ENCODE data around the gene PPP2R3B.

PPP2R3B gene

DNA sequence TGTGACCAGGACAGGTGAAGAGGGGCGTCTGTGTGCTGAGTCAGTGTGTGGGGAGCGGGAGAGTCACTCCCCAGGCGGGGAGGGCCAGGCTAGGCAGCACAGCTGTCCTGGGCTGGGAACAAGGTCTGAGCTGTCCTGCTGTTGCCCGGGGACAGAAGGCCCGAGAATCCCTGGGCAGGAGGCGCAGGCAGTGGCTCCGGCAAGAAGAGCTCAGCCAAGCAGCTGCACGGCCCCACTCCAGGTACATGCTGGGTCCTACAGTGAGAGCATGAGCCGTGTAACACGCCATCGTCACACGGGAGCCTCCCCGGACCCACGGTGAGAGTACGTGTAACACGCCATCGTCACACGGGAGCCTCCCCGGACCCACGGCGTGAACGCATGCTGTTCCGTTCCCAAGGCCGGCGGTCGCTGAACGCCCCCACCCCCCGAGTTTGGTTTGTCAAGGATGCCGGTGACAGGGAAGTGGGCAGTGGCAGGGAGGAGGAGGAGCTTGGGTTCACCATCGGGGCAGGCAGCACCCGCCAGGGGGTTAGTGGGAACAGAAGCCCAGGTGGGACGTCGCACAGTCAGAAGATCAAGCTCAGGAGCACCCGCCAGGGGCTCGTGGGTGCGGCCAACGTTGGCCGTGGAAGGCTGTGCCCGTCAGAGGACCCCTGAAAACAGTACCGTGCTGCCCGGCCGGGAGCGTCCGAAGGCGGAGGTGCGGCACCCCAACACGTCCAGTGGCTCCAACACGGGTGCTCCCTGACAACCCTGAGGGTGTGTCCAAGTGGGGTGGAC is 15.6 kb downstream of the PPP2R3B start:
- no peak for TF ChIP-seq POLR2A (IDR thresholded peaks at IDR 0.05; ENCODE audit: extremely low read depth, insufficient read length)
- TF ChIP-seq MYC (IDR thresholded peaks at IDR 0.05; ENCODE audit: low read depth, low read length): no peak
- no peak for TF ChIP-seq MAX (IDR thresholded peaks at IDR 0.05; ENCODE audit: low read depth, low read length)
- TF ChIP-seq, protein P1, sequence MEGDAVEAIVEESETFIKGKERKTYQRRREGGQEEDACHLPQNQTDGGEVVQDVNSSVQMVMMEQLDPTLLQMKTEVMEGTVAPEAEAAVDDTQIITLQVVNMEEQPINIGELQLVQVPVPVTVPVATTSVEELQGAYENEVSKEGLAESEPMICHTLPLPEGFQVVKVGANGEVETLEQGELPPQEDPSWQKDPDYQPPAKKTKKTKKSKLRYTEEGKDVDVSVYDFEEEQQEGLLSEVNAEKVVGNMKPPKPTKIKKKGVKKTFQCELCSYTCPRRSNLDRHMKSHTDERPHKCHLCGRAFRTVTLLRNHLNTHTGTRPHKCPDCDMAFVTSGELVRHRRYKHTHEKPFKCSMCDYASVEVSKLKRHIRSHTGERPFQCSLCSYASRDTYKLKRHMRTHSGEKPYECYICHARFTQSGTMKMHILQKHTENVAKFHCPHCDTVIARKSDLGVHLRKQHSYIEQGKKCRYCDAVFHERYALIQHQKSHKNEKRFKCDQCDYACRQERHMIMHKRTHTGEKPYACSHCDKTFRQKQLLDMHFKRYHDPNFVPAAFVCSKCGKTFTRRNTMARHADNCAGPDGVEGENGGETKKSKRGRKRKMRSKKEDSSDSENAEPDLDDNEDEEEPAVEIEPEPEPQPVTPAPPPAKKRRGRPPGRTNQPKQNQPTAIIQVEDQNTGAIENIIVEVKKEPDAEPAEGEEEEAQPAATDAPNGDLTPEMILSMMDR (IDR thresholded peaks at IDR 0.05; ENCODE audit: low read depth, low read length): no peak
- DNase-seq (ENCODE audit: low read depth): no peak

GRCh38 chrX:370244-370962 is 16.3 kb downstream of the PPP2R3B start:
- DNase-seq (ENCODE audit: low read depth): no peak
- TF ChIP-seq, protein P1 (IDR thresholded peaks at IDR 0.05; ENCODE audit: low read depth, low read length): no peak
- no peak for TF ChIP-seq MAX (IDR thresholded peaks at IDR 0.05; ENCODE audit: low read depth, low read length)
- TF ChIP-seq MYC (IDR thresholded peaks at IDR 0.05; ENCODE audit: low read depth, low read length): no peak
- no peak for TF ChIP-seq POLR2A (IDR thresholded peaks at IDR 0.05; ENCODE audit: extremely low read depth, insufficient read length)
- H3K4me3 ChIP-seq (ENCODE audit: low read depth, low read length): no peak overlapping the region

More for the DNA sequence above, 15.6 kb downstream of the PPP2R3B start:
- no peak overlapping the region for H3K4me3 ChIP-seq (ENCODE audit: low read depth, low read length)

- TF ChIP-seq MAX (IDR thresholded peaks at IDR 0.05; ENCODE audit: low read depth, low read length): no peak
- no peak for TF ChIP-seq POLR2A (IDR thresholded peaks at IDR 0.05; ENCODE audit: extremely low read depth, insufficient read length)
- no peak for TF ChIP-seq MYC (IDR thresholded peaks at IDR 0.05; ENCODE audit: low read depth, low read length)
- TF ChIP-seq, protein P1 (IDR thresholded peaks at IDR 0.05; ENCODE audit: low read depth, low read length): no peak
- no peak overlapping the region for H3K4me3 ChIP-seq (ENCODE audit: low read depth, low read length)
- no peak for DNase-seq (ENCODE audit: low read depth)
Observed at GRCh38 chrX:369563-370101, 17.1 kb downstream of the PPP2R3B start.

DNA sequence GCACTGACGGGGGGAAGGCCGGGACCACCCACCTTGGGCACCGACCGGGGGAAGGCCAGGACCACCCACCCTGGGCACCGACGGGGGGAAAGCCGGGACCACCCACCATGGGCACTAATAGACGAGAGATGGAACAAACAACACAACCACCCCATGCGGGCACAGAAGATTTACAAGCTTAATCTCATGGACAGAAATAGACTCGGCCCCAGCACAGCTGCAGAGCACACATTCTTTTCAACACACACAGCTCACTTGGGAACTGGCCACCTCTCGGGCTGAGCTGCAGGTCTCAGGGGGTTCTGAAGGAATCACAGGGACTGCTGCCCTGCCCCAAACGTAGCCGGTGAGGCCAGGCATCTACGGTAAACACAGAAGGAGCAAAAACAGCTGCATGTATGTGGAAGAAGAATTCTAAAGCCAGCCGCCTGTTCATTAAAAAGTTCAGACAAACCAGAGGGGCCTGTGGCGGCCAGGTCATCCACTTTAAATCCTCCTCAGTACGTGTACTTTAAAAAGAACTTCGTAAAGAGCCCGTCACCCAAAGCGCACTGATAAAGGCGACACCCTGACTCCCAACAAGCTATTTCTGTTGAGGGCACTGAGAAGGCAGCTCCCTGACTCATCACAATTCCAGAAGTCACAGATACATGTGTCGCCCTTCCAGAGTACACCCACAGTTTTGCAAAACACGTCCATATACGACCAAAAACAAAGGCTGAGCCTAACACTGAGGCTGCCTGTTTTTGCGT is 17.7 kb downstream of the PPP2R3B start:
- no peak overlapping the region for H3K4me3 ChIP-seq (ENCODE audit: low read depth, low read length)
- peak; percentile 19 for DNase-seq (ENCODE audit: low read depth)
- no peak for TF ChIP-seq MYC (IDR thresholded peaks at IDR 0.05; ENCODE audit: low read depth, low read length)

GRCh38 chrX:367866-368265 is 18.8 kb downstream of the PPP2R3B start:
- no peak overlapping the region for H3K4me3 ChIP-seq (ENCODE audit: low read depth, low read length)
- TF ChIP-seq POLR2A (IDR thresholded peaks at IDR 0.05; ENCODE audit: extremely low read depth, insufficient read length) (no peak), MAX (IDR thresholded peaks at IDR 0.05; ENCODE audit: low read depth, low read length) (no peak)
- DNase-seq (ENCODE audit: low read depth): no peak

DNA sequence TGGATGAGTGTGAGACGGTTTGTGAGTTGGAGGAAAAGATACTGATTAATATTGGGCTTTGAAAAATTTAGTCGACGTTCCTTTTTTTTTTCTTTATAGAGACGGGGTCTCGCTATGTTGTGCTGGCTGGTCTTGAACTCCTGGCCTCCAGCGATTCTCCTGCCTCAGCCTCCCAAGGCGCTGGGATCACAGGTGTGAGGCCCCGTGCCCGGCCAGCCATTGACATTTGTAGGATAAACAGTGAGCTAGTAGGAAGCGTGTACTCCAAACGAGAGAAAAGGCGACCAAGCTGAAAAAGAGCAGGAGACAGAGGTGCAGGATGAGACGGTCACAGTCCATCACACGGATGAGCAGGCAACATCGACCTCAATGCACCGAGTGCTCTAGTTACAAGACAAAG is 19.4 kb downstream of the PPP2R3B start:
- no peak for DNase-seq (ENCODE audit: low read depth)
- no peak overlapping the region for H3K4me3 ChIP-seq (ENCODE audit: low read depth, low read length)
- TF ChIP-seq, protein P1 (IDR thresholded peaks at IDR 0.05; ENCODE audit: low read depth, low read length): no peak
- TF ChIP-seq MAX (IDR thresholded peaks at IDR 0.05; ENCODE audit: low read depth, low read length) (no peak), MYC (IDR thresholded peaks at IDR 0.05; ENCODE audit: low read depth, low read length) (no peak), POLR2A (IDR thresholded peaks at IDR 0.05; ENCODE audit: extremely low read depth, insufficient read length) (no peak)

All from NB4 (cell line).